LoVo (cell line): ENCODE measurements around the gene SLC1A3.

Experiments used
- DNase-seq: peaks from one replicate; pipeline ENCODE4 v3.0.0-alpha.2; 2016; ENCODE audit warnings: low spot score

SLC1A3 gene

DNA sequence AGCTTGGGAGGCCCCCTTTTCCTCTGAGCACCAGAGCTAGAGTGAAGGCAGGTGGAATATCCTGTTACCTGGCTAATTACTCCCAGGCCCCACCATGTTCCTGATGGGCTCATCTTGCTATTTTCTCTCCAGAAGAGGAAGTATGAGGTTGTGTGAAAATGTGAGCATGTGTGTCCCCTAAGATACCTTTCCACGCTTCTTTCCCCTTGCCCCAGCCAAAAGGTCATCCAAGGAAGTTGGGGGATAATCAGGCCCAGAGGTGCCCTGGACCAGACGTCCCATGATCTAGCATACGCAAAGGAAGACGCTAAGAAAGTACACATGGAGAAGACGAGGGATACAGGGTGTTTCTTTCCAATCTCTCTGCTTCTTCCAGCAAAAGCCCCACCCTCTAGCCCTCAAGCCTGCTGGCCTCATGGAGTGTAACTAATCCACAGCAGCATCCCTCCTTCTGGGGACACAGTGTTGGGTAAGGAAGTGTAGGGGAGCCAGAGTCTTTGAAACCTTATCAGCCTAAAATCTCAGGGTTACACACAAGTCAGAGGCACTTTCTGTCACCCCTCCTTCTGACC is 115.3 kb downstream of the SLC1A3 start:
- DNase-seq, result no peak

DNA sequence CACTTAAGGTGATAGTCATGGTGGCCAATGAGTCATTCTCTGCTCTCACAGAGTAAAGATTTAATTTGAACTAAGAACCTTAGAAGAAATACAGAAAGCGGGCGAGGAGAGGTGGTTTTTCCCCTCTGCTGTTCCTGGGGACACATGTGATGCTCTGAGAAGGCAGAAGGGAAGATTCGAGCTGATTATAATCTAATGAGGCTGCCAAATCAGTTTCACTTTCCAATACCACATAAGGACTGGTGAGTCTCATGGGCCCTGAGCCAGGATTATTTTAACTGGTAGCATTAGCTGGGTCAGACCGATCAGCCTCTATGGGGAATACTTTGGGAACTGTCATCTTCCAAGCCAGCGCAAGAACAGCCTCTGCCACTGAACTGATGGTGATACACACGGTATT is 116.5 kb downstream of the SLC1A3 start:
- DNase-seq, result no peak

- DNase-seq, result no peak
Observed at GRCh38 chr5:36723912-36724311, 117.5 kb downstream of the SLC1A3 start.

- DNase-seq, result no peak
Observed at GRCh38 chr5:36724467-36725332, 118.3 kb downstream of the SLC1A3 start.

DNA sequence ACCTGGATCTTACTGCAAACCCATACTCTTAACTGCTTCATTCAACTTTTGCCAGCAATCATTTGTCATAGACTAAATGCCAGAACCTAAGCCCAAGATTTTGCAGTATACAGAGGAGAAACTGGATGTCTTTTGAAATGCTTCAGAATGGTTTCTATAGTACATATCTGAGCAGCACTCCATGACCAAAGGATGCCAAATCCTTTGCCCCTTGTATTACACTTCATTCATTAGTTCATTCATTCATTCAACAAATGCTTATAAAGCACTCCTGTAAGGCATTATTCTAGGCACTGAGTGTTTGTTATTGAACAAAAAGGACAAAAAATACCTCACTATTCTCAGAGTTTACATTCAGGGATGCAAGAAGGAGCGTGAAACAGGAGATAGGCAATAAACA is 119.9 kb downstream of the SLC1A3 start:
- DNase-seq, result no peak

DNA sequence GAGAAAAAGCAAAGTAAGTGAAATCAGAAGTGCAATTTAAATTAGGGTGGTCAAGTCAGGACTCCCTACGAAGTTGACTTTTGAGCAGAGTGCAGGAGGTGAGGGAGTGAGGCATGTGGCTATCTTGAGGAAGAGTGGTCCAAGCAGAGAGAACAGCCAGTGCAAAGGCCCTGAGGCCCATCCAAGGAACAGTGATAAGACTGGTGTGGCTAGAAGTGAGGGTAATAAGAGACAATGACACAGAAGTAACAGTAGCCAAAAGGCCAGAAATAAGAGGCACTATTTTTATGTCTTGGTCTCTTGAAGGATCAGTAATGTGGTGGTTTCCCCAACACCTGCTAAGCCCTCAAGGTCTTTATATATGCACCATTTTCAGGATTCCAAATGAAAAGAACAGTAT is 120.4 kb downstream of the SLC1A3 start:
- DNase-seq, result no peak

- DNase-seq, result peak; percentile 80
Observed at GRCh38 chr5:36728697-36729543, 122.5 kb downstream of the SLC1A3 start.

- DNase-seq, result no peak
Observed at GRCh38 chr5:36730537-36731216, 124.3 kb downstream of the SLC1A3 start.

- DNase-seq, result no peak
Observed at GRCh38 chr5:36733183-36733582, 126.8 kb downstream of the SLC1A3 start.

DNA sequence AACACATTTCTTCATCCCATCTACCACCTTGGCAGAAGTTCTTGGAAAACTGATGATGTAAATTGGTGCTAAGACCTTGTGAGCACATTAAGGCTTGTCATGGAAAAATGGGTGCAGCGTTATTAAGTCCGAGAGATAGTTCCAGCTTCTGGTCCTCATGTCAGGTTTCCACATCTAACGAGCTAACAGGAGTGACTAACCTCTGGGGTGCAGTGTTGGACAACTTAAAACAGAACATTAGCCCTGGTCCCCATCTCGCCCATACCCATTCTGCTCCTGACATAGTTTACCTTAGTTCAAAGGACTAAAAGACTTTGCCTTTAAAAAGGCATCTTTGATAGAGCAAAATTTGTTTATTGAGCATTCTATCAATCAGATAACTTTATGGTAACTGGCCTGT is 128.0 kb downstream of the SLC1A3 start:
- peak; percentile 30 for DNase-seq

GRCh38 chr5:36735891-36736290 is 129.5 kb downstream of the SLC1A3 start:
- DNase-seq, result no peak
